ENCODE measurements around the gene RASSF10. TPM values are rescaled to one million over a fixed set of nuclear protein-coding genes. Genes with fewer than 3 reads are reported as not detected.

The RASSF10 gene
- total and polyA plus RNA-seq, 9 donors = 0.20 to 1.6 (median 0.41) TPM

- Histone ChIP-seq H3K36me3 (ENCODE audit: control insufficient read depth, insufficient read depth, low read length) (no peaks in the 10 kb centered on the region), H3K4me1 (ENCODE audit: control insufficient read depth, insufficient read depth, low read length) (peaks cover 21% of the 10 kb centered on the region), H3K4me3 (ENCODE audit: low read length) (no peak overlapping the region), H3K27me3 (ENCODE audit: control insufficient read depth, insufficient read depth, low read length) (peaks cover 59% of the 10 kb centered on the region), H3K27ac (ENCODE audit: low read length) (no peak overlapping the region), H3K9me3 (replicated peaks; ENCODE audit: control insufficient read depth, low read depth, low read length) (peaks cover 3% of the 10 kb centered on the region)
- no CpG with 5 or more reads among the region's 4 CpGs for WGBS (ENCODE audit: insufficient coverage)
- DNase-seq = no peak
Measured at GRCh38 chr11:13007182-13008060, 1.7 kb upstream of the RASSF10 start.

DNA sequence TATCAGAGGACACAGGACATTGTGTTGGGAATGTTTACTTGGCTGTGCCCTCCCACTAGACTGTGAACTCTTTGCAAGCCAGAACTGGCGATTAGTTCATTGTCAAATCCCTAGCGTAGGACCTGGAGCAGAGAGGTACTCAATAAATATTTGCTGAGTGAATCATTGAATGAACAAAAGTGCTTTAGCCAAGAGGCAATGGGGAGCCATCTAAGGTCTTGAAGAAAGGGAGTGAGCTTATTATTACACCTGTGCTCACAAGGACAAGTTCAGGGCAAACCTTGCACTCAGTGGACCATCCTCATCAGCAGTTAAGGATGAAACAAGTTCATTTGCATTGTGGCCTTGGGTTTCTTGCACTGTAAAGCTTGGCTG, 1.1 kb upstream of the RASSF10 start:
- Histone ChIP-seq H3K36me3 (ENCODE audit: control insufficient read depth, insufficient read depth, low read length) (no peaks in the 10 kb centered on the region), H3K9me3 (replicated peaks; ENCODE audit: control insufficient read depth, low read depth, low read length) (peaks cover 3% of the 10 kb centered on the region), H3K4me3 (ENCODE audit: low read length) (no peak overlapping the region), H3K27ac (ENCODE audit: low read length) (no peak overlapping the region), H3K27me3 (ENCODE audit: control insufficient read depth, insufficient read depth, low read length) (peaks cover 64% of the 10 kb centered on the region), H3K4me1 (ENCODE audit: control insufficient read depth, insufficient read depth, low read length) (peaks cover 21% of the 10 kb centered on the region)
- WGBS (ENCODE audit: insufficient coverage) = 78% methylated on average over 2 of the region's 2 CpGs
- DNase-seq = no peak

GRCh38 chr11:13009476-13009920, 382 bp downstream of the RASSF10 start:
- Histone ChIP-seq H3K27me3 (ENCODE audit: control insufficient read depth, insufficient read depth, low read length) (peaks cover 70% of the 10 kb centered on the region), H3K9me3 (replicated peaks; ENCODE audit: control insufficient read depth, low read depth, low read length) (peaks cover 3% of the 10 kb centered on the region), H3K4me1 (ENCODE audit: control insufficient read depth, insufficient read depth, low read length) (peaks cover 21% of the 10 kb centered on the region), H3K36me3 (ENCODE audit: control insufficient read depth, insufficient read depth, low read length) (no peaks in the 10 kb centered on the region), H3K4me3 (ENCODE audit: low read length) (peak overlapping the region; percentile 33), H3K27ac (ENCODE audit: low read length) (no peak overlapping the region)
- WGBS (ENCODE audit: insufficient coverage) = under 1% methylated on average over 48 of the region's 48 CpGs
- DNase-seq = peak; percentile 11

DNA sequence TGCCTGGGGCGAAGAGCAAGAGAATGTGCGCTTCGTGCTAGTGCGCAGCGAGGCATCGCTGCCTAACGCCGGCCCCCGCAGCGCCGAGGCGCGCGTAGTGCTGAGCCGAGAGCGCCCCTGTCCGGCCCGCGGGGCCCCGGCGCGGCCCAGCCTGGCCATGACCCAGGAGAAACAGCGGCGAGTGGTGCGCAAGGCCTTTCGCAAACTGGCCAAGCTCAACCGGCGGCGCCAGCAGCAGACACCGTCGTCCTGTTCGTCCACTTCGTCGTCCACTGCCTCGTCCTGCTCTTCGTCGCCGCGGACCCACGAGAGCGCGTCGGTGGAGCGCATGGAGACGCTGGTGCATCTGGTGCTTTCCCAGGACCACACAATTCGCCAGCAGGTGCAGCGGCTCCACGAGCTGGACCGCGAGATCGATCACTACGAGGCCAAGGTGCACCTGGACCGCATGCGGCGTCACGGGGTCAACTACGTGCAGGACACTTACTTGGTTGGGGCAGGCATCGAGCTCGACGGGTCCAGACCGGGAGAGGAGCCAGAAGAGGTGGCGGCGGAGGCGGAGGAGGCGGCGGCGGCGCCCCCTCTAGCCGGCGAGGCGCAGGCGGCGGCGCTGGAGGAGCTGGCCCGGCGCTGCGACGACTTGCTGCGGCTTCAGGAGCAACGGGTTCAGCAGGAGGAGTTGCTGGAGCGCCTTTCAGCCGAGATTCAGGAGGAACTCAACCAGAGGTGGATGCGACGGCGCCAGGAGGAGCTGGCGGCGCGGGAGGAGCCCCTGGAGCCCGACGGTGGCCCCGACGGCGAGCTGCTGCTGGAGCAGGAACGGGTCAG, 1.0 kb downstream of the RASSF10 start:
- H3K4me3 ChIP-seq (ENCODE audit: low read length) = peak overlapping the region; percentile 13
- H3K4me1 ChIP-seq (ENCODE audit: control insufficient read depth, insufficient read depth, low read length) = peaks cover 21% of the 10 kb centered on the region
- under 1% methylated on average over 94 of the region's 94 CpGs for WGBS (ENCODE audit: insufficient coverage)
- H3K27me3 ChIP-seq (ENCODE audit: control insufficient read depth, insufficient read depth, low read length) = peaks cover 69% of the 10 kb centered on the region
- no peak overlapping the region for H3K27ac ChIP-seq (ENCODE audit: low read length)
- H3K36me3 ChIP-seq (ENCODE audit: control insufficient read depth, insufficient read depth, low read length) = no peaks in the 10 kb centered on the region
- peaks cover 3% of the 10 kb centered on the region for H3K9me3 ChIP-seq (replicated peaks; ENCODE audit: control insufficient read depth, low read depth, low read length)
- DNase-seq = peak; percentile 26

- H3K27me3 ChIP-seq (ENCODE audit: control insufficient read depth, insufficient read depth, low read length) = peaks cover 74% of the 10 kb centered on the region
- peak overlapping the region; percentile 13 for H3K4me3 ChIP-seq (ENCODE audit: low read length)
- H3K4me1 ChIP-seq (ENCODE audit: control insufficient read depth, insufficient read depth, low read length) = peaks cover 21% of the 10 kb centered on the region
- no peak overlapping the region for H3K27ac ChIP-seq (ENCODE audit: low read length)
- H3K36me3 ChIP-seq (ENCODE audit: control insufficient read depth, insufficient read depth, low read length) = no peaks in the 10 kb centered on the region
- DNase-seq = peak; percentile 40
- 1% methylated on average over 15 of the region's 37 CpGs for WGBS (ENCODE audit: insufficient coverage)
- peaks cover 3% of the 10 kb centered on the region for H3K9me3 ChIP-seq (replicated peaks; ENCODE audit: control insufficient read depth, low read depth, low read length)
Measured at GRCh38 chr11:13010749-13011465, 1.8 kb downstream of the RASSF10 start.

- Histone ChIP-seq H3K9me3 (replicated peaks; ENCODE audit: control insufficient read depth, low read depth, low read length) (no peaks in the 10 kb centered on the region), H3K4me3 (ENCODE audit: low read length) (no peak overlapping the region), H3K27ac (ENCODE audit: low read length) (no peak overlapping the region), H3K27me3 (ENCODE audit: control insufficient read depth, insufficient read depth, low read length) (peaks cover 74% of the 10 kb centered on the region), H3K36me3 (ENCODE audit: control insufficient read depth, insufficient read depth, low read length) (no peaks in the 10 kb centered on the region), H3K4me1 (ENCODE audit: control insufficient read depth, insufficient read depth, low read length) (peaks cover 21% of the 10 kb centered on the region)
- DNase-seq = no peak
- 17% methylated on average over 3 of the region's 7 CpGs for WGBS (ENCODE audit: insufficient coverage)
Measured at GRCh38 chr11:13011466-13012055, 2.4 kb downstream of the RASSF10 start.

DNA sequence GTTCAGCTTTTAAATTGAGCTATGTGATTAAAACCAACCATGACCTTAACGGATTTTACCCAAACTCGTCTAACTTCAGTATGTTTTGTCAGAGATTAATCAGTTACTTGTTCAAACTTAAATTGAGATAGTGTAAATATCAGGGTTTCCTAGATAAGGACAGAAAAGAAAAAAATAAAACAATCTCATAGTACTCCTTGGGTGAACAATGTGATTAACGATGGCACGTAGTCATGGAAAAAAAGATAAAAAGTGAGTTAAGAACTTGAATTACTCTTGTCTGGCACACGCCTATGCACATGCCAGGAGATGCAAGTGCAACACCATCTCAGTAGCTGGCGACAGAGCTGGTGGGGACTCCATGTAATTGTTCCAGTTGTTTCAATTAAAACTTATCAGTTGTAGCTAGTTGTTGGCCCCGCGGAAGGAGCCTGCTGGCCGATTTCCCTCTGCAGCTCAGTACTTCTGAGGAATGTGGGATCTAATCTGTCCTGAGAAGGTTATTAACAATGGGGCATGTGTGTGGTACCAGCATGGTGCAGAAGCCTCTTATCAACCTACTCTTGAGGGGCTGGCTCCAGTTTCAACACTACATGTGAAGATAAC, 3.0 kb downstream of the RASSF10 start:
- DNase-seq = no peak
- Histone ChIP-seq H3K27me3 (ENCODE audit: control insufficient read depth, insufficient read depth, low read length) (peaks cover 70% of the 10 kb centered on the region), H3K36me3 (ENCODE audit: control insufficient read depth, insufficient read depth, low read length) (no peaks in the 10 kb centered on the region), H3K4me1 (ENCODE audit: control insufficient read depth, insufficient read depth, low read length) (peaks cover 21% of the 10 kb centered on the region), H3K27ac (ENCODE audit: low read length) (no peak overlapping the region), H3K4me3 (ENCODE audit: low read length) (no peak overlapping the region), H3K9me3 (replicated peaks; ENCODE audit: control insufficient read depth, low read depth, low read length) (no peaks in the 10 kb centered on the region)
- WGBS (ENCODE audit: insufficient coverage) = 77% methylated on average over 4 of the region's 9 CpGs

DNA sequence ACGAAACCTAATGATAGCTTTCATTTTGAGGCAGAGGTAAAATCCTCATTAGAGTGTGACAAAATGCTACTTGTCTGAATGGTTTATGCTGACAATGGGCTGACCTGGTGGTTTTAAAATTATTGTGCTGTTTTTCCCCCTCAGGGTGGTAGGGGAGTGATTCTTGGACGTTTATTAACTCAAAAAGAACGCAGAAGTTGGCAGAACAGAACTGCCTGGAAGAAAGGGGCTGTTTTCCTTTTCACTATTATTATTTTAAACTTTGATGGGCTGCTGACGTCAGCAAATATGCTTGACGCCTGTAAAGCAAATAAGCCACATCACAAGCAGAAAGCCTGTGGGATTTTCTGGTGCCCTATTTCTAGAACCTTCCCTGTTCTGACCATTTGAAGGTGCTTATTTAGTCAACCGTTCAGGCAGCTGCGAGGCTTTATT, 4.0 kb downstream of the RASSF10 start:
- no peaks in the 10 kb centered on the region for H3K36me3 ChIP-seq (ENCODE audit: control insufficient read depth, insufficient read depth, low read length)
- no peak overlapping the region for H3K4me3 ChIP-seq (ENCODE audit: low read length)
- WGBS (ENCODE audit: insufficient coverage) = 30% methylated on average over 2 of the region's 7 CpGs
- H3K27me3 ChIP-seq (ENCODE audit: control insufficient read depth, insufficient read depth, low read length) = peaks cover 63% of the 10 kb centered on the region
- DNase-seq = no peak
- no peak overlapping the region for H3K27ac ChIP-seq (ENCODE audit: low read length)
- peaks cover 21% of the 10 kb centered on the region for H3K4me1 ChIP-seq (ENCODE audit: control insufficient read depth, insufficient read depth, low read length)
- no peaks in the 10 kb centered on the region for H3K9me3 ChIP-seq (replicated peaks; ENCODE audit: control insufficient read depth, low read depth, low read length)

GRCh38 chr11:13015753-13016152, 6.6 kb downstream of the RASSF10 start:
- Histone ChIP-seq H3K27me3 (ENCODE audit: control insufficient read depth, insufficient read depth, low read length) (peaks cover 37% of the 10 kb centered on the region), H3K9me3 (replicated peaks; ENCODE audit: control insufficient read depth, low read depth, low read length) (no peaks in the 10 kb centered on the region), H3K27ac (ENCODE audit: low read length) (no peak overlapping the region), H3K36me3 (ENCODE audit: control insufficient read depth, insufficient read depth, low read length) (no peaks in the 10 kb centered on the region), H3K4me3 (ENCODE audit: low read length) (no peak overlapping the region), H3K4me1 (ENCODE audit: control insufficient read depth, insufficient read depth, low read length) (peaks cover under 1% of the 10 kb centered on the region)
- DNase-seq = no peak
- 50% methylated on average over 4 of the region's 6 CpGs for WGBS (ENCODE audit: insufficient coverage)
